Suprapubic skin (tissue), 4 donors: ENCODE measurements around the gene MTR.

Source experiments
- POLR2A ChIP-seq, 2 donors: fragments of 450-650 bp; IDR thresholded peaks; one replicate each; pipeline ENCODE4 v1.6.1; 2017; ENCODE audit warnings: antibody characterized with exemption in 2 of 2, mild to moderate bottlenecking in 2 of 2, moderate library complexity in 2 of 2
- POLR2AphosphoS5 ChIP-seq, 3 donors: sonication (generic); formaldehyde crosslinking; IDR thresholded peaks; one replicate each; pipeline ENCODE4 v1.6.1; 2017; ENCODE audit warnings: antibody characterized with exemption in 3 of 3
- TF ChIP-seq, protein P1 (sequence below), 2 donors: fragments of 200-600 bp in 1 of 2; fragments of 450-650 bp in 1 of 2; sonication (generic) in 1 of 2; IDR thresholded peaks; one replicate each; pipeline ENCODE4 v1.5.1; 2016 to 2019; ENCODE audit warnings: antibody characterized with exemption in 2 of 2, mild to moderate bottlenecking in 1 of 2, moderate library complexity in 1 of 2

DNA sequence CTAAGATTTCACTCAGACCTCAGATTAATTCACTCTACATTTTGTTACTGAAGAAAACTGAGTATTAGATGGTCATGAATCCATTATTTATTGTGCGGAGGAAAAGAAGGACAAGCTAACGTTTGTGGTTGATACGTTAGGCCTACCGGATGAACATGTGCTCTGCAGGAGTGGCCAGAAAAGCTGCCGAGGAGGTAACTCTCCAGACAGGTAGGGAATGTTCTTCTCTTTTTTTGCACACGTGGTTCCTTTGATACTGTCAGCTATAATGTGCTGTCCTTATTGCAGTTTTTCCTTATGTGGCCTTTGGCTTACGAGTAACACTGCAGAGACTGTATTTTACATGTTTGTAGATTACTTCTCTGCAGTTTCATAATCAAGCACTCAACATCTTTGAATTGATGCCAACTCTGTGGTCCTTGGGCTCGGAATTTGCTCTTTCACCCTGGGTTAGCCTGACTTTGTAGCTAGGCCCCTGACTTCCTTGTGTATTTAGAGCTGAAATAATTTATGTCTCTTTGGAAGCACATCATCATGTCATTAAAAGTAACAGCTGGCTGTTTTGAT is 13.6 kb downstream of the MTR start:
- TF ChIP-seq POLR2A (IDR thresholded peaks at IDR 0.05) (no peak), POLR2AphosphoS5 (IDR thresholded peaks at IDR 0.05) (no peak)
- TF ChIP-seq, protein P1, sequence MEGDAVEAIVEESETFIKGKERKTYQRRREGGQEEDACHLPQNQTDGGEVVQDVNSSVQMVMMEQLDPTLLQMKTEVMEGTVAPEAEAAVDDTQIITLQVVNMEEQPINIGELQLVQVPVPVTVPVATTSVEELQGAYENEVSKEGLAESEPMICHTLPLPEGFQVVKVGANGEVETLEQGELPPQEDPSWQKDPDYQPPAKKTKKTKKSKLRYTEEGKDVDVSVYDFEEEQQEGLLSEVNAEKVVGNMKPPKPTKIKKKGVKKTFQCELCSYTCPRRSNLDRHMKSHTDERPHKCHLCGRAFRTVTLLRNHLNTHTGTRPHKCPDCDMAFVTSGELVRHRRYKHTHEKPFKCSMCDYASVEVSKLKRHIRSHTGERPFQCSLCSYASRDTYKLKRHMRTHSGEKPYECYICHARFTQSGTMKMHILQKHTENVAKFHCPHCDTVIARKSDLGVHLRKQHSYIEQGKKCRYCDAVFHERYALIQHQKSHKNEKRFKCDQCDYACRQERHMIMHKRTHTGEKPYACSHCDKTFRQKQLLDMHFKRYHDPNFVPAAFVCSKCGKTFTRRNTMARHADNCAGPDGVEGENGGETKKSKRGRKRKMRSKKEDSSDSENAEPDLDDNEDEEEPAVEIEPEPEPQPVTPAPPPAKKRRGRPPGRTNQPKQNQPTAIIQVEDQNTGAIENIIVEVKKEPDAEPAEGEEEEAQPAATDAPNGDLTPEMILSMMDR (IDR thresholded peaks at IDR 0.05): no peak
